WERI-Rb-1 (cell line): ENCODE data around the gene RGL1.

Experiments
- DNase-seq: peaks from one replicate; pipeline ENCODE4 v3.0.0-alpha.2; 2020
- H3K27ac ChIP-seq: fragments of 250-450 bp; sonication (Bioruptor Pico); 2 replicates; pipeline ENCODE4 v1.5.1; 2020; ENCODE audit warnings: mild to moderate bottlenecking, moderate library complexity
- H3K27me3 ChIP-seq: fragments of 250-450 bp; sonication (Bioruptor Pico); 2 replicates; pipeline ENCODE4 v1.5.1; 2021; ENCODE audit warnings: mild to moderate bottlenecking, low read depth, moderate library complexity; ENCODE audit not compliant: insufficient read depth, severe bottlenecking
- H3K36me3 ChIP-seq: fragments of 250-450 bp; sonication (Bioruptor Pico); 2 replicates; pipeline ENCODE4 v1.5.1; 2020; ENCODE audit warnings: mild to moderate bottlenecking, moderate library complexity
- H3K4me3 ChIP-seq: 2 replicates; pipeline ENCODE4 v1.5.1; 2011; ENCODE audit warnings: low read depth, mild to moderate bottlenecking, control low read depth, low read length
- H3K9me3 ChIP-seq: fragments of 250-450 bp; sonication (Bioruptor Pico); 2 replicates; pipeline ENCODE4 v1.5.1; 2021; ENCODE audit warnings: mild to moderate bottlenecking, moderate library complexity; ENCODE audit not compliant: severe bottlenecking
- CTCF ChIP-seq: IDR thresholded peaks from 2 replicates; pipeline ENCODE4 v1.5.1; 2011; ENCODE audit warnings: low read depth, mild to moderate bottlenecking, control low read depth, inconsistent platforms, low read length

RGL1 gene

GRCh38 chr1:183840140-183840539 is 35.2 kb downstream of the RGL1 start:
- no peak overlapping the region for H3K4me3 ChIP-seq
- no peaks in the 10 kb centered on the region for H3K36me3 ChIP-seq
- TF ChIP-seq CTCF, result no peak
- no peaks in the 10 kb centered on the region for H3K9me3 ChIP-seq
- no peak overlapping the region for H3K27ac ChIP-seq
- peaks cover 14% of the 10 kb centered on the region for H3K27me3 ChIP-seq
- no peak for DNase-seq

- Histone ChIP-seq H3K9me3 (no peaks in the 10 kb centered on the region), H3K27ac (no peak overlapping the region), H3K27me3 (peaks cover 4% of the 10 kb centered on the region), H3K4me3 (no peak overlapping the region), H3K36me3 (no peaks in the 10 kb centered on the region)
- TF ChIP-seq CTCF, result no peak
- no peak for DNase-seq
Observed at GRCh38 chr1:183841550-183841949, 36.6 kb downstream of the RGL1 start.

DNA sequence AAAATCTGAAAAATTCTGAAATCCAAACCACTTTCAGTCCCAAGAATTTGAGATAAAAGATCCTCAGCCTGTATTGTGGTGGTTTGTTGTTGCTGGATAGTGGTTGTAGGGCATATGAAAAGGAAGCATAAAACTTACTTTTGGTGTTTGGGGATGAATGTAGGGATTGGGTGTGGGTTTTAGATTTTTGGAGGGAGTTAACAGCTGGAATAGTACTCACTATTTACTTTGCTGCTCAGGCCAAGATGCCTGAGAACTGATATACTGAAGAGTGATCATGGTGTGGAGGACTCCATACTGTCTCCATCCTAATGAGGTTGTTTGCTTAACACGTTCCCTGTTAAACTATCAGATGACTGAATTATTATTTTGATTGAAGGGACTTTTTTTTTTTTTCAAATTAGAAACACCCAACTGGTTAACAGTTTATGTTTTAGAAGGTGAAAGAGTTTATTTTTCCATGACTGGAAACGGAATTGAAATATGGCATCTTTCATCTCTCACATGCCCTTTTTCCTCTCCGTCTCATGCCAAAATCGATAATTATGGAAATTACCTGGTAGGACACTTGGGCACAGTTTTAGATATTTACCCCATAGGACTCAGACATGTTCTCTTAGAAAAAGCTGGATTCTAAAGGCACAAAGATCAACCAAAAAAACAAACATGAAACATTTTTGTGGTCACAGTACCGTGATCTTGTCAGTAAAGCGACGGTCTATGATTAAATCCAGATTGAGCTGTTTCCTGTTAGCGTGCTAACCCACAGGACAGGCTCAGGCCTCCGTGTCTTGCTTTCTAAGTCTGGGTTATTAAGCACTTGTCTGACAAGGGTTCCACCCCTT is 37.3 kb downstream of the RGL1 start:
- DNase-seq, result no peak
- no peak overlapping the region for H3K27ac ChIP-seq
- no peak for TF ChIP-seq CTCF
- H3K36me3 ChIP-seq, result no peaks in the 10 kb centered on the region
- no peaks in the 10 kb centered on the region for H3K9me3 ChIP-seq
- no peak overlapping the region for H3K4me3 ChIP-seq
- H3K27me3 ChIP-seq, result no peaks in the 10 kb centered on the region

GRCh38 chr1:183842795-183843144 is 37.9 kb downstream of the RGL1 start:
- H3K9me3 ChIP-seq, result no peaks in the 10 kb centered on the region
- no peak overlapping the region for H3K27ac ChIP-seq
- H3K36me3 ChIP-seq, result no peaks in the 10 kb centered on the region
- H3K27me3 ChIP-seq, result no peaks in the 10 kb centered on the region
- no peak for DNase-seq
- TF ChIP-seq CTCF, result no peak
- no peak overlapping the region for H3K4me3 ChIP-seq

GRCh38 chr1:183844806-183845205 is 39.9 kb downstream of the RGL1 start:
- no peak overlapping the region for H3K4me3 ChIP-seq
- TF ChIP-seq CTCF, result no peak
- DNase-seq, result no peak
- H3K36me3 ChIP-seq, result no peaks in the 10 kb centered on the region
- H3K9me3 ChIP-seq, result no peaks in the 10 kb centered on the region
- no peaks in the 10 kb centered on the region for H3K27me3 ChIP-seq
- H3K27ac ChIP-seq, result no peak overlapping the region

DNA sequence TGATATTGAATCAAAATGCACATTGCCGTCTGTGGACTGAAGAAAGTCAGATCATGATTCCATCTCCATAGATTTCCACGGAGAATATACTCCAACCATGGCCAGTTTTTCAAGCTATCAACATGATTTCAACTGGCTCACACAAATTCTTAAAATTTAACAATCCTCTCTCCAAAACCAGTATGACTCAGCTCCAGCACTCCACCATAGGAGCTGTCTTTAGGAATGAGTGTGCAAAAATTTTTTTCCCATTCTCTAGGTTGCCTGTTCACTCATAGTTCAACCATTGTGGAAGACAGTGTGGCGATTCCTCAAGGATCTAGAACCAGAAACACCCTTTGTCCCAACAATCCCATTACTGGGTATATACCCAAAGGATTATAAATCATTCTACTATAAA is 40.8 kb downstream of the RGL1 start:
- DNase-seq, result no peak
- Histone ChIP-seq H3K9me3 (no peaks in the 10 kb centered on the region), H3K27ac (no peak overlapping the region), H3K4me3 (no peak overlapping the region), H3K27me3 (no peaks in the 10 kb centered on the region), H3K36me3 (no peaks in the 10 kb centered on the region)
- no peak for TF ChIP-seq CTCF
